WTC11 (cell line): ENCODE data around the gene TAOK3. TPM values are rescaled to one million over a fixed set of nuclear protein-coding genes. Genes with fewer than 3 reads are reported as not detected.

Experiments
- ATAC-seq: fragments of 200-7000 bp; cut with Tn5 transposase; 2 replicates; pipeline ENCODE4 v1.10.0; 2021; ENCODE audit warnings: mild to moderate bottlenecking, moderate library complexity
- CTCF ChIA-PET: fragments of 300-600 bp; sonication (Branson Sonifier 250); formaldehyde crosslinking; loops from one replicate; lab custom pipeline; 2021; ENCODE audit warnings: antibody characterized with exemption; lab: Charles Lee
- POLR2A ChIA-PET: fragments of 350-600 bp; sonication (Branson Sonifier 250); formaldehyde crosslinking; loops from one replicate; lab custom pipeline; 2021; ENCODE audit warnings: antibody characterized with exemption; lab: Charles Lee
- DNase-seq: peaks from one replicate; pipeline ENCODE4 v3.0.0; 2021; ENCODE audit warnings: low spot score
- H3K27ac Mint-ChIP-seq: 2 replicates; pipeline ENCODE4 v1.8.0; 2021; ENCODE audit warnings: mixed read lengths
- H3K27me3 Mint-ChIP-seq: 2 replicates; pipeline ENCODE4 v1.8.0; 2021; ENCODE audit warnings: low read depth, mild to moderate bottlenecking, moderate library complexity, mixed read lengths
- H3K36me3 Mint-ChIP-seq: 2 replicates; pipeline ENCODE4 v1.8.0; 2021; ENCODE audit warnings: mixed read lengths
- H3K4me1 Mint-ChIP-seq: 2 replicates; pipeline ENCODE4 v1.8.0; 2022; ENCODE audit warnings: mixed read lengths
- H3K4me3 Mint-ChIP-seq: 2 replicates; pipeline ENCODE4 v1.8.0; 2021; ENCODE audit warnings: mild to moderate bottlenecking, moderate library complexity, mixed read lengths
- H3K9me3 Mint-ChIP-seq: 2 replicates; pipeline ENCODE4 v1.8.0; 2021; ENCODE audit warnings: mixed read lengths
- ATF6 ChIP-seq: sonication (generic); formaldehyde crosslinking; IDR thresholded peaks from 2 replicates; pipeline ENCODE4 v1.8.1; 2023; ENCODE audit warnings: mild to moderate bottlenecking, missing genetic modification reagents
- E2F5 ChIP-seq: sonication (generic); formaldehyde crosslinking; IDR thresholded peaks from 2 replicates; pipeline ENCODE4 v1.8.1; 2022; ENCODE audit warnings: mild to moderate bottlenecking, moderate library complexity, missing genetic modification reagents
- ESRRA ChIP-seq: sonication (generic); formaldehyde crosslinking; IDR thresholded peaks from 2 replicates; pipeline ENCODE4 v1.8.1; 2022; ENCODE audit warnings: mild to moderate bottlenecking, missing genetic modification reagents, borderline replicate concordance
- ETV6 ChIP-seq: sonication (generic); formaldehyde crosslinking; IDR thresholded peaks from 2 replicates; pipeline ENCODE4 v1.8.1; 2022; ENCODE audit warnings: mild to moderate bottlenecking, missing genetic modification reagents
- FOXP1 ChIP-seq: sonication (generic); formaldehyde crosslinking; IDR thresholded peaks from 2 replicates; pipeline ENCODE4 v1.8.0; 2022; ENCODE audit warnings: missing genetic modification reagents, mild to moderate bottlenecking, moderate library complexity, borderline replicate concordance
- GABPB1 ChIP-seq: sonication (generic); formaldehyde crosslinking; IDR thresholded peaks from 2 replicates; pipeline ENCODE4 v1.8.1; 2023; ENCODE audit warnings: mild to moderate bottlenecking, missing genetic modification reagents
- JAZF1 ChIP-seq: fragments of 250-450 bp; sonication (Bioruptor Pico); IDR thresholded peaks from 2 replicates; pipeline ENCODE4 v1.9.0; 2021; ENCODE audit warnings: moderate library complexity, mild to moderate bottlenecking, inconsistent platforms
- NFE2L1 ChIP-seq: sonication (generic); formaldehyde crosslinking; IDR thresholded peaks from 2 replicates; pipeline ENCODE4 v1.8.1; 2023; ENCODE audit warnings: missing genetic modification reagents
- NR3C1 ChIP-seq: sonication (generic); formaldehyde crosslinking; conservative IDR thresholded peaks from 2 replicates; pipeline ENCODE4 v1.8.1; 2023; ENCODE audit warnings: low read depth, mild to moderate bottlenecking, missing genetic modification reagents
- RELA ChIP-seq: sonication (generic); formaldehyde crosslinking; IDR thresholded peaks from 2 replicates; pipeline ENCODE4 v1.8.1; 2022; ENCODE audit warnings: missing genetic modification reagents, mild to moderate bottlenecking, borderline replicate concordance
- TP53 ChIP-seq: sonication (generic); formaldehyde crosslinking; IDR thresholded peaks from 2 replicates; pipeline ENCODE4 v1.8.1; 2023; ENCODE audit warnings: mild to moderate bottlenecking, missing genetic modification reagents
- ZNF232 ChIP-seq: sonication (generic); formaldehyde crosslinking; IDR thresholded peaks from 2 replicates; pipeline ENCODE4 v1.8.0; 2022; ENCODE audit warnings: mild to moderate bottlenecking, missing genetic modification reagents
- total RNA-seq: library from RNA; stranded (reverse); gene quantifications from 3 replicates; pipeline ENCODE4 v1.2.3, GENCODE V29; 2021
- TF ChIP-seq, protein P1 (sequence below): sonication (generic); formaldehyde crosslinking; IDR thresholded peaks from 2 replicates; pipeline ENCODE4 v1.8.0; 2023; ENCODE audit warnings: missing genetic modification reagents, mild to moderate bottlenecking, borderline replicate concordance
- TF ChIP-seq, protein P2 (sequence below): sonication (generic); formaldehyde crosslinking; IDR thresholded peaks from 2 replicates; pipeline ENCODE4 v1.8.1; 2023; ENCODE audit warnings: mild to moderate bottlenecking, missing genetic modification reagents, moderate library complexity
- TF ChIP-seq, protein P3 (sequence below): sonication (generic); formaldehyde crosslinking; conservative IDR thresholded peaks from 2 replicates; pipeline ENCODE4 v1.8.1; 2023; ENCODE audit warnings: mild to moderate bottlenecking, low read depth, missing genetic modification reagents, moderate library complexity
- TF ChIP-seq, protein P4 (sequence below): sonication (generic); formaldehyde crosslinking; IDR thresholded peaks from 2 replicates; pipeline ENCODE4 v1.8.1; 2023; ENCODE audit warnings: mild to moderate bottlenecking, moderate library complexity, missing genetic modification reagents
- TF ChIP-seq, protein P5 (sequence below): sonication (generic); formaldehyde crosslinking; IDR thresholded peaks from 2 replicates; pipeline ENCODE4 v1.8.0; 2022; ENCODE audit warnings: mild to moderate bottlenecking, missing genetic modification reagents

Gene TAOK3
- total RNA-seq, 1 experiment from 2014 or later = 13.0 TPM

- no peak for TF ChIP-seq ATF6 (CRISPR knock-in tag)
Measured at GRCh38 chr12:118145798-118146156, 226.9 kb downstream of the TAOK3 start (continued).

DNA sequence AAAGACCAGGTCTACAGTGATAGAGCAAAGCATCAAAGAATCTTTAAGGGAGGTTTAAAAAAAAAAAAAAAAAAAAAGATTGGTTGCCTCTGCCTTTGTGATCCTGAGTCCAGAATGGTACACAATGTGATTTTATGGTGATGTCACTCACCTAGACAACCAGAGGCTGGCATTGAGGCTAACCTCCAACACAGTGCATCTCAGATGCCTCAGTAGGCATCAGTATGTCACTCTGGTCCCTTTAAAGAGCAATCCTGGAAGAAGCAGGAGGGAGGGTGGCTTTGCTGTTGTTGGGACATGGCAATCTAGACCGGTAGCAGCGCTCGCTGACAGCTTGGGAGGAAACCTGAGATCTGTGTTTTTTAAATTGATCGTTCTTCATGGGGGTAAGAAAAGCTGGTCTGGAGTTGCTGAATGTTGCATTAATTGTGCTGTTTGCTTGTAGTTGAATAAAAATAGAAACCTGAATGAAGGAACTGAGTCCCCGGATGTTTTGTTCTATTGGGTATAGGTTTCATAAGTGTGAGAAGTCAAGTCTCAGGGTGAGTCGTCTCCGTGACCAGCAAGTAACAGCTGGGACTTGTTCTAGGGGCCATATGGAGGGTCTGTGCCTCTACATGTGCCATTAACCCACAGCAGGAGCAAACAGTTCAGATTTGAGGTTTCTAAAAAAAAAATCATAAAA is 227.5 kb downstream of the TAOK3 start:
- DNase-seq (no peak), ATAC-seq (no peak)
- Mint-ChIP-seq H3K27me3 (no peaks in the 10 kb centered on the region), H3K27ac (no peak overlapping the region), H3K9me3 (no peaks in the 10 kb centered on the region), H3K36me3 (peaks cover 63% of the 10 kb centered on the region), H3K4me1 (0 out of 2 replicates have a peak, but pooled peaks cover 2% of the 10 kb centered on the region), H3K4me3 (no peak overlapping the region)
- CTCF ChIA-PET = interaction anchor here (0.7 kb wide), 1 partner anchor 36 kb away, joined by 3 read pairs; no protein-coding TSS in a partner anchor
- POLR2A ChIA-PET = no interaction called here
- TF ChIP-seq TP53 (no peak), ESRRA (CRISPR knock-in tag) (no peak), ZNF232 (CRISPR knock-in tag) (no peak), E2F5 (CRISPR knock-in tag) (no peak), FOXP1 (no peak), GABPB1 (CRISPR knock-in tag) (no peak), RELA (CRISPR knock-in tag) (no peak), NFE2L1 (CRISPR knock-in tag) (no peak), NR3C1 (no peak), ETV6 (CRISPR knock-in tag) (no peak), JAZF1 (CRISPR knock-in tag) (no peak)
- TF ChIP-seq, protein P1, sequence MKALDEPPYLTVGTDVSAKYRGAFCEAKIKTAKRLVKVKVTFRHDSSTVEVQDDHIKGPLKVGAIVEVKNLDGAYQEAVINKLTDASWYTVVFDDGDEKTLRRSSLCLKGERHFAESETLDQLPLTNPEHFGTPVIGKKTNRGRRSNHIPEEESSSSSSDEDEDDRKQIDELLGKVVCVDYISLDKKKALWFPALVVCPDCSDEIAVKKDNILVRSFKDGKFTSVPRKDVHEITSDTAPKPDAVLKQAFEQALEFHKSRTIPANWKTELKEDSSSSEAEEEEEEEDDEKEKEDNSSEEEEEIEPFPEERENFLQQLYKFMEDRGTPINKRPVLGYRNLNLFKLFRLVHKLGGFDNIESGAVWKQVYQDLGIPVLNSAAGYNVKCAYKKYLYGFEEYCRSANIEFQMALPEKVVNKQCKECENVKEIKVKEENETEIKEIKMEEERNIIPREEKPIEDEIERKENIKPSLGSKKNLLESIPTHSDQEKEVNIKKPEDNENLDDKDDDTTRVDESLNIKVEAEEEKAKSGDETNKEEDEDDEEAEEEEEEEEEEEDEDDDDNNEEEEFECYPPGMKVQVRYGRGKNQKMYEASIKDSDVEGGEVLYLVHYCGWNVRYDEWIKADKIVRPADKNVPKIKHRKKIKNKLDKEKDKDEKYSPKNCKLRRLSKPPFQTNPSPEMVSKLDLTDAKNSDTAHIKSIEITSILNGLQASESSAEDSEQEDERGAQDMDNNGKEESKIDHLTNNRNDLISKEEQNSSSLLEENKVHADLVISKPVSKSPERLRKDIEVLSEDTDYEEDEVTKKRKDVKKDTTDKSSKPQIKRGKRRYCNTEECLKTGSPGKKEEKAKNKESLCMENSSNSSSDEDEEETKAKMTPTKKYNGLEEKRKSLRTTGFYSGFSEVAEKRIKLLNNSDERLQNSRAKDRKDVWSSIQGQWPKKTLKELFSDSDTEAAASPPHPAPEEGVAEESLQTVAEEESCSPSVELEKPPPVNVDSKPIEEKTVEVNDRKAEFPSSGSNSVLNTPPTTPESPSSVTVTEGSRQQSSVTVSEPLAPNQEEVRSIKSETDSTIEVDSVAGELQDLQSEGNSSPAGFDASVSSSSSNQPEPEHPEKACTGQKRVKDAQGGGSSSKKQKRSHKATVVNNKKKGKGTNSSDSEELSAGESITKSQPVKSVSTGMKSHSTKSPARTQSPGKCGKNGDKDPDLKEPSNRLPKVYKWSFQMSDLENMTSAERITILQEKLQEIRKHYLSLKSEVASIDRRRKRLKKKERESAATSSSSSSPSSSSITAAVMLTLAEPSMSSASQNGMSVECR (CRISPR knock-in tag) = no peak
- TF ChIP-seq, protein P2, sequence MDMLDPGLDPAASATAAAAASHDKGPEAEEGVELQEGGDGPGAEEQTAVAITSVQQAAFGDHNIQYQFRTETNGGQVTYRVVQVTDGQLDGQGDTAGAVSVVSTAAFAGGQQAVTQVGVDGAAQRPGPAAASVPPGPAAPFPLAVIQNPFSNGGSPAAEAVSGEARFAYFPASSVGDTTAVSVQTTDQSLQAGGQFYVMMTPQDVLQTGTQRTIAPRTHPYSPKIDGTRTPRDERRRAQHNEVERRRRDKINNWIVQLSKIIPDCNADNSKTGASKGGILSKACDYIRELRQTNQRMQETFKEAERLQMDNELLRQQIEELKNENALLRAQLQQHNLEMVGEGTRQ (CRISPR knock-in tag) = no peak
- TF ChIP-seq, protein P3, sequence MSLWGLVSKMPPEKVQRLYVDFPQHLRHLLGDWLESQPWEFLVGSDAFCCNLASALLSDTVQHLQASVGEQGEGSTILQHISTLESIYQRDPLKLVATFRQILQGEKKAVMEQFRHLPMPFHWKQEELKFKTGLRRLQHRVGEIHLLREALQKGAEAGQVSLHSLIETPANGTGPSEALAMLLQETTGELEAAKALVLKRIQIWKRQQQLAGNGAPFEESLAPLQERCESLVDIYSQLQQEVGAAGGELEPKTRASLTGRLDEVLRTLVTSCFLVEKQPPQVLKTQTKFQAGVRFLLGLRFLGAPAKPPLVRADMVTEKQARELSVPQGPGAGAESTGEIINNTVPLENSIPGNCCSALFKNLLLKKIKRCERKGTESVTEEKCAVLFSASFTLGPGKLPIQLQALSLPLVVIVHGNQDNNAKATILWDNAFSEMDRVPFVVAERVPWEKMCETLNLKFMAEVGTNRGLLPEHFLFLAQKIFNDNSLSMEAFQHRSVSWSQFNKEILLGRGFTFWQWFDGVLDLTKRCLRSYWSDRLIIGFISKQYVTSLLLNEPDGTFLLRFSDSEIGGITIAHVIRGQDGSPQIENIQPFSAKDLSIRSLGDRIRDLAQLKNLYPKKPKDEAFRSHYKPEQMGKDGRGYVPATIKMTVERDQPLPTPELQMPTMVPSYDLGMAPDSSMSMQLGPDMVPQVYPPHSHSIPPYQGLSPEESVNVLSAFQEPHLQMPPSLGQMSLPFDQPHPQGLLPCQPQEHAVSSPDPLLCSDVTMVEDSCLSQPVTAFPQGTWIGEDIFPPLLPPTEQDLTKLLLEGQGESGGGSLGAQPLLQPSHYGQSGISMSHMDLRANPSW (CRISPR knock-in tag) = no peak
- TF ChIP-seq, protein P4, sequence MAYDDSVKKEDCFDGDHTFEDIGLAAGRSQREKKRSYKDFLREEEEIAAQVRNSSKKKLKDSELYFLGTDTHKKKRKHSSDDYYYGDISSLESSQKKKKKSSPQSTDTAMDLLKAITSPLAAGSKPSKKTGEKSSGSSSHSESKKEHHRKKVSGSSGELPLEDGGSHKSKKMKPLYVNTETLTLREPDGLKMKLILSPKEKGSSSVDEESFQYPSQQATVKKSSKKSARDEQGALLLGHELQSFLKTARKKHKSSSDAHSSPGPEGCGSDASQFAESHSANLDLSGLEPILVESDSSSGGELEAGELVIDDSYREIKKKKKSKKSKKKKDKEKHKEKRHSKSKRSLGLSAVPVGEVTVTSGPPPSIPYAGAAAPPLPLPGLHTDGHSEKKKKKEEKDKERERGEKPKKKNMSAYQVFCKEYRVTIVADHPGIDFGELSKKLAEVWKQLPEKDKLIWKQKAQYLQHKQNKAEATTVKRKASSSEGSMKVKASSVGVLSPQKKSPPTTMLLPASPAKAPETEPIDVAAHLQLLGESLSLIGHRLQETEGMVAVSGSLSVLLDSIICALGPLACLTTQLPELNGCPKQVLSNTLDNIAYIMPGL (CRISPR knock-in tag) = no peak
- TF ChIP-seq, protein P5, sequence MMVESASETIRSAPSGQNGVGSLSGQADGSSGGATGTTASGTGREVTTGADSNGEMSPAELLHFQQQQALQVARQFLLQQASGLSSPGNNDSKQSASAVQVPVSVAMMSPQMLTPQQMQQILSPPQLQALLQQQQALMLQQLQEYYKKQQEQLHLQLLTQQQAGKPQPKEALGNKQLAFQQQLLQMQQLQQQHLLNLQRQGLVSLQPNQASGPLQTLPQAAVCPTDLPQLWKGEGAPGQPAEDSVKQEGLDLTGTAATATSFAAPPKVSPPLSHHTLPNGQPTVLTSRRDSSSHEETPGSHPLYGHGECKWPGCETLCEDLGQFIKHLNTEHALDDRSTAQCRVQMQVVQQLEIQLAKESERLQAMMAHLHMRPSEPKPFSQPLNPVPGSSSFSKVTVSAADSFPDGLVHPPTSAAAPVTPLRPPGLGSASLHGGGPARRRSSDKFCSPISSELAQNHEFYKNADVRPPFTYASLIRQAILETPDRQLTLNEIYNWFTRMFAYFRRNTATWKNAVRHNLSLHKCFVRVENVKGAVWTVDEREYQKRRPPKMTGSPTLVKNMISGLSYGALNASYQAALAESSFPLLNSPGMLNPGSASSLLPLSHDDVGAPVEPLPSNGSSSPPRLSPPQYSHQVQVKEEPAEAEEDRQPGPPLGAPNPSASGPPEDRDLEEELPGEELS = no peak
